GM19324 (cell line): ENCODE measurements around the gene TSR3.

Source experiments
- ATAC-seq: cut with Tn5 transposase; IDR thresholded peaks from one replicate; pipeline ENCODE4 v1.9.1; 2021; ENCODE audit warnings: mild to moderate bottlenecking, moderate library complexity; ENCODE audit not compliant: unreplicated experiment, low FRiP score

The TSR3 gene

GRCh38 chr16:1378087-1378803 lies 26.6 kb upstream of the TSR3 start:
- ATAC-seq = no peak

- ATAC-seq = no peak
Measured at GRCh38 chr16:1377406-1378010, 25.8 kb upstream of the TSR3 start.

GRCh38 chr16:1375741-1376410 lies 24.2 kb upstream of the TSR3 start:
- ATAC-seq = no peak

GRCh38 chr16:1375298-1375640 lies 23.6 kb upstream of the TSR3 start:
- no peak for ATAC-seq

GRCh38 chr16:1374418-1375297 lies 23.0 kb upstream of the TSR3 start:
- no peak for ATAC-seq

GRCh38 chr16:1372292-1372950 lies 20.7 kb upstream of the TSR3 start:
- no peak for ATAC-seq

GRCh38 chr16:1371054-1371978 lies 19.6 kb upstream of the TSR3 start:
- no peak for ATAC-seq

GRCh38 chr16:1367486-1368174 lies 16.0 kb upstream of the TSR3 start:
- no peak for ATAC-seq

GRCh38 chr16:1366712-1367299 lies 15.1 kb upstream of the TSR3 start:
- ATAC-seq = no peak

- ATAC-seq = no peak
Measured at GRCh38 chr16:1366060-1366711, 14.5 kb upstream of the TSR3 start.

GRCh38 chr16:1364510-1364909 lies 12.8 kb upstream of the TSR3 start:
- ATAC-seq = no peak

GRCh38 chr16:1363501-1364041 lies 11.9 kb upstream of the TSR3 start:
- no peak for ATAC-seq

GRCh38 chr16:1362807-1363206 lies 11.1 kb upstream of the TSR3 start:
- ATAC-seq = no peak

GRCh38 chr16:1361685-1362360 lies 10.1 kb upstream of the TSR3 start:
- ATAC-seq = no peak

GRCh38 chr16:1357906-1358566 lies 6.4 kb upstream of the TSR3 start:
- ATAC-seq = no peak

- ATAC-seq = no peak
Measured at GRCh38 chr16:1356061-1356900, 4.6 kb upstream of the TSR3 start.
